ENCODE results near the gene PIGS. TPM values are rescaled to one million over a fixed set of nuclear protein-coding genes. Genes with fewer than 3 reads are reported as not detected.

PIGS gene
- total and polyA plus RNA-seq, 2 donors (not counting 1 experiment from before 2014, with no cell fraction given) = 44.1 to 55.1 TPM

DNA sequence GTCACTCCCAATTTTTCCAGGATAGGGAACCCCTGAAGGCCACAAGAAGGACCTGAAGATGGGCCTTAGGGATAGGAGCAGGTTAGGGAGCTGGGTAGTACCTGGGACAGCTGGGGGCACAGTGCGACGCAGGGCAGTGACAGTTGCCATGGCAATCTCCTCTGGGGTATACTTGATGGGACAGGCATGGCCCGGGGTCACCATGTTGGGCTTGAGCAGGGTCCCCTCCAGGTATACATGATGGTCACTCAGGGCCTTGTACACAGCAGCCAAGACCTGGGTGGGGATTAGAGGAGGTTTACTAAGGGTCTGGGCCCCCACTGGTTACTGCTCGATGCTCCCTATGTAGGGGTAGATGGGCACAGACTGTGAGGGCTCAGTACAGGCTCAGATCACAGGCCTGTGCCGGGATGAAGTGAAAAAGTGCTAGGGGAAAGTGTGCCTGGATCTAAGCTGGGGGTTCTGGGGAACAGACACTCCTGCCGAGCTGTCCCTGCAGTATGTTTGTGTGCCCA is 2.7 kb upstream of the PIGS start:
- Histone ChIP-seq H3K79me2 (ENCODE audit: control insufficient read depth, insufficient read depth, low read length) (peaks cover 71% of the 10 kb centered on the region), H4K20me1 (ENCODE audit: control insufficient read depth, insufficient read depth, low read length, poor library complexity, severe bottlenecking) (peaks cover 4% of the 10 kb centered on the region), H3K9me3 (ENCODE audit: control extremely low read depth in 1 of 3, control insufficient read depth in 2 of 3, insufficient read depth in 1 of 3, low read length in 2 of 3) (no peaks in the 10 kb centered on the region), H3K9ac (ENCODE audit: low read length) (no peak overlapping the region), H3K36me3 (replicated peaks in 1 of 2; ENCODE audit: control extremely low read depth in 1 of 2, control insufficient read depth in 1 of 2, extremely low read depth in 1 of 2, insufficient read depth in 2 of 2, low read length in 1 of 2) (peaks cover 0 to 3% of the 10 kb centered on the region in 2 experiments), H3K27ac (ENCODE audit: low read length in 2 of 2) (no peak overlapping the region), H2AFZ (ENCODE audit: insufficient read depth, low read depth, low read length, poor library complexity, severe bottlenecking) (no peak overlapping the region), H3K4me3 (ENCODE audit: control extremely low read depth in 1 of 5, extremely low read depth in 1 of 5, insufficient read depth in 1 of 5, low read depth in 2 of 5, low read length in 4 of 5) (no peak overlapping the region), H3K4me2 (replicated peaks; ENCODE audit: low read depth, low read length, poor library complexity, severe bottlenecking) (no peak overlapping the region), H3K27me3 (replicated peaks in 1 of 4; ENCODE audit: control extremely low read depth in 1 of 4, control insufficient read depth in 3 of 4, insufficient read depth in 4 of 4, low read length in 3 of 4) (no peaks in the 10 kb centered on the region), H3K4me1 (ENCODE audit: control insufficient read depth in 2 of 2, insufficient read depth in 2 of 2, low read length in 2 of 2) (peaks cover 30 to 49% of the 10 kb centered on the region in 2 donors)
- POLR2A ChIA-PET = interaction anchor here (1.3 to 1.8 kb wide), 2 partner anchors 23 to 27 kb away, joined by 3 to 4 read pairs; no protein-coding TSS in a partner anchor
- CTCF ChIA-PET = interaction anchor here (1.5 kb wide), 1 partner anchor 39 kb away, joined by 5 read pairs; no protein-coding TSS in a partner anchor
- Mint-ChIP-seq H3K27ac (no peak overlapping the region), H3K27me3 (no peaks in the 10 kb centered on the region), H3K4me3 (no peak overlapping the region), H3K4me1 (peaks cover 47% of the 10 kb centered on the region), H3K9me3 (ENCODE audit: insufficient read depth) (no peaks in the 10 kb centered on the region)
- no peak for DNase-seq
- WGBS (ENCODE audit: insufficient coverage) = 93% methylated on average over 6 of the region's 6 CpGs
- TF ChIP-seq EZH2 (IDR thresholded peaks at IDR 0.05; ENCODE audit: borderline replicate concordance, insufficient read depth, low read depth, low read length, poor library complexity, severe bottlenecking) = no peak
- TF ChIP-seq, protein P1, sequence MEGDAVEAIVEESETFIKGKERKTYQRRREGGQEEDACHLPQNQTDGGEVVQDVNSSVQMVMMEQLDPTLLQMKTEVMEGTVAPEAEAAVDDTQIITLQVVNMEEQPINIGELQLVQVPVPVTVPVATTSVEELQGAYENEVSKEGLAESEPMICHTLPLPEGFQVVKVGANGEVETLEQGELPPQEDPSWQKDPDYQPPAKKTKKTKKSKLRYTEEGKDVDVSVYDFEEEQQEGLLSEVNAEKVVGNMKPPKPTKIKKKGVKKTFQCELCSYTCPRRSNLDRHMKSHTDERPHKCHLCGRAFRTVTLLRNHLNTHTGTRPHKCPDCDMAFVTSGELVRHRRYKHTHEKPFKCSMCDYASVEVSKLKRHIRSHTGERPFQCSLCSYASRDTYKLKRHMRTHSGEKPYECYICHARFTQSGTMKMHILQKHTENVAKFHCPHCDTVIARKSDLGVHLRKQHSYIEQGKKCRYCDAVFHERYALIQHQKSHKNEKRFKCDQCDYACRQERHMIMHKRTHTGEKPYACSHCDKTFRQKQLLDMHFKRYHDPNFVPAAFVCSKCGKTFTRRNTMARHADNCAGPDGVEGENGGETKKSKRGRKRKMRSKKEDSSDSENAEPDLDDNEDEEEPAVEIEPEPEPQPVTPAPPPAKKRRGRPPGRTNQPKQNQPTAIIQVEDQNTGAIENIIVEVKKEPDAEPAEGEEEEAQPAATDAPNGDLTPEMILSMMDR (IDR thresholded peaks at IDR 0.05) = no peak
- no peak for ATAC-seq (ENCODE audit: low read depth)
- intact Hi-C loops (cut with micrococcal nuclease) = loop anchor here (5.0 to 10.0 kb wide), 2 partner anchors 141 to 237 kb away; partner anchors contain the start of genes IFT20, PROCA1, RAB34 and RPL23A

DNA sequence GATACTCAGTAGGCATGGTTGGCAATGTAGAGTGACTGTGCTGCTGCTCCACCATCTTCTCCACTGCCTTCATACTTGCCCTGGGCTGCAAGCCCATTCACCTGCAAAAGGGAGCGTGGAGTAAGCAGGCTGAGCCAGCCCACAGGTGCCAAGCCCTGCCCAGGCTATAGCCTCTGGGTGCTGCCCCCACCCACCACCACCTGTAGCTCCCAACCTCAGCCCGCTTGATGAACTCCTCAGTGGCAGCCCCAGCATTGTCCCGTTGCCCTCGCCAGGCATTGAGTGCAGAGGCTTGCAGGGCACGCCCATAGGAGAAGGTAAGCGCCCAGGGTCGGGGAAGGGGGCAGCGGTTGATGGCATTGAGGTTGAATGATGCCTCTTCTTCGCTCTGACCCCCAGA is 2.2 kb upstream of the PIGS start:
- DNase-seq (no peak), ATAC-seq (ENCODE audit: low read depth) (no peak)
- H3K9ac ChIP-seq (ENCODE audit: low read length) = no peak overlapping the region
- TF ChIP-seq, protein P1 (IDR thresholded peaks at IDR 0.05) = no peak
- no peak overlapping the region for H3K4me2 ChIP-seq (replicated peaks; ENCODE audit: low read depth, low read length, poor library complexity, severe bottlenecking)
- no peak overlapping the region for H2AFZ ChIP-seq (ENCODE audit: insufficient read depth, low read depth, low read length, poor library complexity, severe bottlenecking)
- POLR2A ChIA-PET = interaction anchor here (1.3 kb wide), 1 partner anchor 22 kb away, joined by 3 read pairs; no protein-coding TSS in a partner anchor
- peaks cover 4% of the 10 kb centered on the region for H4K20me1 ChIP-seq (ENCODE audit: control insufficient read depth, insufficient read depth, low read length, poor library complexity, severe bottlenecking)
- intact Hi-C loops (cut with micrococcal nuclease) = loop anchor here (5.0 to 10.0 kb wide), 2 partner anchors 141 to 236 kb away; partner anchors contain the start of genes IFT20, PROCA1, RAB34 and RPL23A
- WGBS (ENCODE audit: insufficient coverage) = 97% methylated on average over 9 of the region's 9 CpGs
- peaks cover 49% of the 10 kb centered on the region for H3K4me1 Mint-ChIP-seq
- H3K79me2 ChIP-seq (ENCODE audit: control insufficient read depth, insufficient read depth, low read length) = peaks cover 71% of the 10 kb centered on the region
- H3K4me1 ChIP-seq (ENCODE audit: control insufficient read depth in 2 of 2, insufficient read depth in 2 of 2, low read length in 2 of 2) = peaks cover 31 to 53% of the 10 kb centered on the region in 2 donors
- no peak overlapping the region for H3K27ac ChIP-seq (ENCODE audit: low read length in 2 of 2)
- peaks cover 0 to 3% of the 10 kb centered on the region in 2 experiments for H3K36me3 ChIP-seq (replicated peaks in 1 of 2; ENCODE audit: control extremely low read depth in 1 of 2, control insufficient read depth in 1 of 2, extremely low read depth in 1 of 2, insufficient read depth in 2 of 2, low read length in 1 of 2)
- H3K27ac Mint-ChIP-seq = no peak overlapping the region
- no peaks in the 10 kb centered on the region for H3K9me3 Mint-ChIP-seq (ENCODE audit: insufficient read depth)
- no peaks in the 10 kb centered on the region for H3K27me3 Mint-ChIP-seq
- H3K27me3 ChIP-seq (replicated peaks in 1 of 4; ENCODE audit: control extremely low read depth in 1 of 4, control insufficient read depth in 3 of 4, insufficient read depth in 4 of 4, low read length in 3 of 4) = no peaks in the 10 kb centered on the region
- H3K4me3 ChIP-seq (ENCODE audit: control extremely low read depth in 1 of 5, extremely low read depth in 1 of 5, insufficient read depth in 1 of 5, low read depth in 2 of 5, low read length in 4 of 5) = no peak overlapping the region
- no peak overlapping the region for H3K4me3 Mint-ChIP-seq
- no peaks in the 10 kb centered on the region for H3K9me3 ChIP-seq (ENCODE audit: control extremely low read depth in 1 of 3, control insufficient read depth in 2 of 3, insufficient read depth in 1 of 3, low read length in 2 of 3)
- CTCF ChIA-PET = no interaction called here
